ENCODE measurements around the gene THAP12.

DNA sequence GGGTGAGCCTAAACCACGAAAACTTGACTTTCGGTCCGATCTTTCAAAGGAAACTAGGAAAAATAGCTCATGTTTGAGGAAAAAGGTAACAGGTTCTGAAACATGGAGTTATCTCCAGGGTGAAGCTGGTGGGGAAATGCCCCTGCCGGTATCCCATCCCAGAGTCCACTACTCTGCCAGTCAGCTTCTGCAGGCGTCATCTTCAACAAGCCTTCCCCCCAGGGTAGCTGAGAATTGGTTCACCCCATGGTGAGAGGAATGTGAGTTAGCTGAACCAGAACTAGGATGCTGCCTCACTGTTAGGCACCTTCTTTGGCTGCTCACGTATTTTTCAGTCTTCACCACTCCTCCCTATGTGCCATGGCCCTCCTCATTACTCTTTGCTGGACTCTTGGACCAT is 1.3 kb upstream of the THAP12 start:
- TF ChIP-seq, protein P1, sequence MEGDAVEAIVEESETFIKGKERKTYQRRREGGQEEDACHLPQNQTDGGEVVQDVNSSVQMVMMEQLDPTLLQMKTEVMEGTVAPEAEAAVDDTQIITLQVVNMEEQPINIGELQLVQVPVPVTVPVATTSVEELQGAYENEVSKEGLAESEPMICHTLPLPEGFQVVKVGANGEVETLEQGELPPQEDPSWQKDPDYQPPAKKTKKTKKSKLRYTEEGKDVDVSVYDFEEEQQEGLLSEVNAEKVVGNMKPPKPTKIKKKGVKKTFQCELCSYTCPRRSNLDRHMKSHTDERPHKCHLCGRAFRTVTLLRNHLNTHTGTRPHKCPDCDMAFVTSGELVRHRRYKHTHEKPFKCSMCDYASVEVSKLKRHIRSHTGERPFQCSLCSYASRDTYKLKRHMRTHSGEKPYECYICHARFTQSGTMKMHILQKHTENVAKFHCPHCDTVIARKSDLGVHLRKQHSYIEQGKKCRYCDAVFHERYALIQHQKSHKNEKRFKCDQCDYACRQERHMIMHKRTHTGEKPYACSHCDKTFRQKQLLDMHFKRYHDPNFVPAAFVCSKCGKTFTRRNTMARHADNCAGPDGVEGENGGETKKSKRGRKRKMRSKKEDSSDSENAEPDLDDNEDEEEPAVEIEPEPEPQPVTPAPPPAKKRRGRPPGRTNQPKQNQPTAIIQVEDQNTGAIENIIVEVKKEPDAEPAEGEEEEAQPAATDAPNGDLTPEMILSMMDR (IDR thresholded peaks at IDR 0.05), result no peak
- TF ChIP-seq POLR2A (IDR thresholded peaks at IDR 0.05), result no peak

All from Peyer's patch (tissue), 4 donors.